T-helper 1 cell (primary cell): ENCODE data around the gene ANKRD60.

Experiments used
- DNase-seq, 5 donors: peaks; one replicate each; pipeline ENCODE4 v3.0.0-alpha.2; 2012 to 2020

The ANKRD60 gene

GRCh38 chr20:58243653-58244410, 15.4 kb upstream of the ANKRD60 start:
- no peak for DNase-seq

GRCh38 chr20:58242824-58243223, 14.4 kb upstream of the ANKRD60 start:
- no peak for DNase-seq

GRCh38 chr20:58241766-58242465, 13.5 kb upstream of the ANKRD60 start:
- no peak for DNase-seq

- DNase-seq: no peak
Measured at GRCh38 chr20:58240471-58240870, 12.0 kb upstream of the ANKRD60 start.

- DNase-seq: no peak
Measured at GRCh38 chr20:58239216-58239615, 10.8 kb upstream of the ANKRD60 start.

- DNase-seq: no peak
Measured at GRCh38 chr20:58238490-58238889, 10.0 kb upstream of the ANKRD60 start.

- DNase-seq: no peak
Measured at GRCh38 chr20:58237318-58238132, 9.1 kb upstream of the ANKRD60 start.

GRCh38 chr20:58236612-58237317, 8.3 kb upstream of the ANKRD60 start:
- peak; percentile 51 to 75 (median 69) for DNase-seq

- DNase-seq: no peak
Measured at GRCh38 chr20:58235010-58235409, 6.6 kb upstream of the ANKRD60 start.

- peak in 3 of 5 donors; percentile 19 to 38 (median 23) for DNase-seq
Measured at GRCh38 chr20:58233881-58234528, 5.6 kb upstream of the ANKRD60 start.

GRCh38 chr20:58233393-58233792, 4.9 kb upstream of the ANKRD60 start:
- DNase-seq: no peak

- DNase-seq: no peak
Measured at GRCh38 chr20:58231683-58232082, 3.2 kb upstream of the ANKRD60 start.

- no peak for DNase-seq
Measured at GRCh38 chr20:58229198-58229798, 845 bp upstream of the ANKRD60 start.

GRCh38 chr20:58228103-58228483, 360 bp downstream of the ANKRD60 start:
- DNase-seq: no peak

GRCh38 chr20:58227391-58228102, 906 bp downstream of the ANKRD60 start:
- DNase-seq: no peak

- DNase-seq: no peak
Measured at GRCh38 chr20:58225452-58226200, 2.8 kb downstream of the ANKRD60 start.

GRCh38 chr20:58224974-58225373, 3.5 kb downstream of the ANKRD60 start:
- no peak for DNase-seq

GRCh38 chr20:58224097-58224496, 4.4 kb downstream of the ANKRD60 start:
- DNase-seq: no peak

GRCh38 chr20:58223358-58223941, 5.0 kb downstream of the ANKRD60 start:
- DNase-seq: no peak

GRCh38 chr20:58222446-58222845, 6.0 kb downstream of the ANKRD60 start:
- no peak for DNase-seq
